H9 (cell line): Measurements from ENCODE around the gene MGST2. TPM values are rescaled to one million over a fixed set of nuclear protein-coding genes. Genes with fewer than 3 reads are reported as not detected.

ENCODE experiments used
- DNase-seq: peaks from one replicate; pipeline ENCODE4 v3.0.0-alpha.2; 2017
- H2AFZ ChIP-seq: one replicate; pipeline ENCODE4 v1.6.1; 2013; ENCODE audit warnings: mild to moderate bottlenecking, low read length, control low read depth, moderate library complexity
- H2AK5ac ChIP-seq: 2 replicates; pipeline ENCODE4 v1.6.1; 2013; ENCODE audit warnings: low read length, control low read depth, mixed read lengths; ENCODE audit not compliant: insufficient read length
- H2BK120ac ChIP-seq: one replicate; pipeline ENCODE4 v1.6.1; 2013; ENCODE audit warnings: low read depth, mild to moderate bottlenecking, low read length, control low read depth, inconsistent platforms; ENCODE audit not compliant: poor library complexity, severe bottlenecking
- H2BK12ac ChIP-seq: 2 replicates; pipeline ENCODE4 v1.6.1; 2013; ENCODE audit warnings: low read length, control low read depth, mixed read lengths, low read depth; ENCODE audit not compliant: insufficient read length
- H2BK15ac ChIP-seq: 2 replicates; pipeline ENCODE4 v1.6.1; 2013; ENCODE audit warnings: low read depth, low read length, control low read depth
- H2BK20ac ChIP-seq: one replicate; pipeline ENCODE4 v1.6.1; 2013; ENCODE audit warnings: low read depth, mild to moderate bottlenecking, low read length, control low read depth, inconsistent platforms; ENCODE audit not compliant: poor library complexity, severe bottlenecking
- H2BK5ac ChIP-seq: 2 replicates; pipeline ENCODE4 v1.6.1; 2013; ENCODE audit warnings: low read length, control low read depth, mixed read lengths; ENCODE audit not compliant: insufficient read length
- H3K14ac ChIP-seq: 2 replicates; pipeline ENCODE4 v1.6.1; 2013; ENCODE audit warnings: low read length, control low read depth; ENCODE audit not compliant: insufficient read depth
- H3K18ac ChIP-seq: 2 replicates; pipeline ENCODE4 v1.6.1; 2013; ENCODE audit warnings: low read depth, mild to moderate bottlenecking, mixed read lengths, low read length, control low read depth; ENCODE audit not compliant: insufficient read length
- H3K23ac ChIP-seq: 2 replicates; pipeline ENCODE4 v1.6.1; 2013; ENCODE audit warnings: low read length, control low read depth, mixed read lengths, low read depth; ENCODE audit not compliant: insufficient read length
- H3K23me2 ChIP-seq: 2 replicates; pipeline ENCODE4 v1.6.1; 2013; ENCODE audit warnings: low read depth, mild to moderate bottlenecking, mixed read lengths, low read length, control low read depth; ENCODE audit not compliant: insufficient read length, poor library complexity, severe bottlenecking
- H3K27ac ChIP-seq: 2 replicates; pipeline ENCODE4 v1.5.1; 2013; ENCODE audit warnings: low read length, control low read depth, mixed read lengths, low read depth; ENCODE audit not compliant: insufficient read length
- H3K27me3 ChIP-seq: 2 replicates; pipeline ENCODE4 v1.6.1; 2013; ENCODE audit warnings: low read length, control low read depth, inconsistent platforms; ENCODE audit not compliant: insufficient read depth
- H3K4ac ChIP-seq: 2 replicates; pipeline ENCODE4 v1.6.1; 2013; ENCODE audit warnings: low read depth, mild to moderate bottlenecking, control low read depth, inconsistent platforms, low read length, moderate library complexity
- H3K4me1 ChIP-seq: 2 replicates; pipeline ENCODE4 v1.6.1; 2013; ENCODE audit warnings: low read length, control low read depth, inconsistent platforms; ENCODE audit not compliant: insufficient read depth
- H3K4me2 ChIP-seq: 2 replicates; pipeline ENCODE4 v1.6.1; 2013; ENCODE audit warnings: low read length, control low read depth, mixed read lengths; ENCODE audit not compliant: insufficient read length, insufficient read depth
- H3K56ac ChIP-seq: 2 replicates; pipeline ENCODE4 v1.6.1; 2013; ENCODE audit warnings: low read depth, mild to moderate bottlenecking, mixed read lengths, low read length, control low read depth; ENCODE audit not compliant: insufficient read length
- H3K79me1 ChIP-seq: 2 replicates; pipeline ENCODE4 v1.6.1; 2013; ENCODE audit warnings: low read depth, mild to moderate bottlenecking, moderate library complexity, low read length, control low read depth, inconsistent platforms; ENCODE audit not compliant: insufficient read depth, poor library complexity, severe bottlenecking
- H3K79me2 ChIP-seq: 2 replicates; pipeline ENCODE4 v1.6.1; 2013; ENCODE audit warnings: low read length, control low read depth, inconsistent platforms; ENCODE audit not compliant: insufficient read depth
- H3K9ac ChIP-seq: 2 replicates; pipeline ENCODE4 v1.6.1; 2013; ENCODE audit warnings: low read length, control low read depth, mixed read lengths; ENCODE audit not compliant: insufficient read length; ENCODE audit errors: extremely low read depth
- H3K9me3 ChIP-seq: one replicate; pipeline ENCODE4 v1.6.1; 2013; ENCODE audit warnings: low read depth, low read length, inconsistent platforms; ENCODE audit not compliant: control insufficient read depth
- H3T11ph ChIP-seq: one replicate; pipeline ENCODE4 v1.6.1; 2013; ENCODE audit warnings: mild to moderate bottlenecking, low read length, control low read depth, inconsistent platforms
- H4K20me1 ChIP-seq: one replicate; pipeline ENCODE4 v1.6.1; 2013; ENCODE audit not compliant: control insufficient read depth, insufficient read length, insufficient read depth
- H4K5ac ChIP-seq: 2 replicates; pipeline ENCODE4 v1.6.1; 2013; ENCODE audit warnings: low read depth, mild to moderate bottlenecking, mixed read lengths, low read length, control low read depth; ENCODE audit not compliant: insufficient read length
- H4K8ac ChIP-seq: replicated peaks from 2 replicates; pipeline ENCODE4 v1.6.1; 2013; ENCODE audit warnings: low read length, control low read depth, mixed read lengths, low read depth; ENCODE audit not compliant: insufficient read length
- H4K91ac ChIP-seq: 2 replicates; pipeline ENCODE4 v1.6.1; 2013; ENCODE audit warnings: low read depth, mild to moderate bottlenecking, moderate library complexity, mixed read lengths, low read length, control low read depth; ENCODE audit not compliant: insufficient read length
- H3K27ac Mint-ChIP-seq, 3 experiments: 2 replicates in 2 of 3; 3 replicates in 1 of 3; pipeline ENCODE4 v1.8.0; 2020 to 2021; ENCODE audit warnings: mixed read lengths in 3 of 3, mild to moderate bottlenecking in 1 of 3, moderate library complexity in 1 of 3
- H3K27me3 Mint-ChIP-seq: 2 replicates; pipeline ENCODE4 v1.8.0; 2021; ENCODE audit warnings: low read depth, mild to moderate bottlenecking, moderate library complexity, mixed read lengths
- H3K36me3 Mint-ChIP-seq, 3 experiments: 2 replicates in 2 of 3; 3 replicates in 1 of 3; pipeline ENCODE4 v1.8.0; 2020 to 2021; ENCODE audit warnings: low read depth in 3 of 3, mixed read lengths in 3 of 3; ENCODE audit not compliant: insufficient read depth in 1 of 3
- H3K4me1 Mint-ChIP-seq, 2 experiments: 2 replicates each; pipeline ENCODE4 v1.8.0; 2020; ENCODE audit warnings: mixed read lengths in 2 of 2
- H3K4me3 Mint-ChIP-seq, 2 experiments: 2 replicates in 1 of 2; 3 replicates in 1 of 2; pipeline ENCODE4 v1.8.0; 2020 to 2021; ENCODE audit warnings: mild to moderate bottlenecking in 2 of 2, mixed read lengths in 2 of 2, moderate library complexity in 1 of 2
- H3K9me3 Mint-ChIP-seq, 2 experiments: 2 replicates in 1 of 2; 3 replicates in 1 of 2; pipeline ENCODE4 v1.8.0; 2020; ENCODE audit warnings: mild to moderate bottlenecking in 2 of 2, mixed read lengths in 2 of 2, moderate library complexity in 1 of 2
- CTCF ChIP-seq: fragments of 200-600 bp; sonication (generic); conservative IDR thresholded peaks from 3 replicates; pipeline ENCODE4 v1.8.0; 2021; ENCODE audit warnings: antibody characterized with exemption, mild to moderate bottlenecking
- WGBS: extraction: QIAGEN DNeasy Blood & Tissue Kit; methylation state at CpG from one replicate; pipeline ENCODE4 v1.1.7; 2013; ENCODE audit warnings: missing lambda C conversion rate, low lambda C conversion rate, mixed read lengths; ENCODE audit not compliant: insufficient read length; ENCODE audit errors: extremely low coverage; 5-methylcytosine and 5-hydroxymethylcytosine counted together
- total RNA-seq: library from RNA; stranded (reverse); gene quantifications from 2 replicates; pipeline ENCODE4 v1.2.1, GENCODE V29; 2021

Gene MGST2
- total RNA-seq, 1 experiment from 2014 or later = 6.4 TPM

GRCh38 chr4:139624441-139625092 lies 41.1 kb upstream of the MGST2 start:
- Histone ChIP-seq H2BK15ac (no peak overlapping the region), H2BK12ac (no peak overlapping the region), H2AFZ (no peak overlapping the region), H3K4ac (no peak overlapping the region), H3K27ac (no peak overlapping the region), H3K4me2 (no peak overlapping the region), H2BK120ac (no peak overlapping the region), H4K8ac (no peak overlapping the region), H2AK5ac (no peak overlapping the region), H4K20me1 (no peaks in the 10 kb centered on the region), H3K18ac (no peak overlapping the region), H3K79me1 (no peaks in the 10 kb centered on the region), H3K27me3 (peaks cover 38% of the 10 kb centered on the region), H3K9me3 (no peaks in the 10 kb centered on the region), H3K23me2 (no peaks in the 10 kb centered on the region), H3K4me1 (peaks cover 6% of the 10 kb centered on the region), H3K56ac (no peak overlapping the region), H3K14ac (no peak overlapping the region), H4K91ac (no peak overlapping the region), H3K23ac (no peak overlapping the region), H3K9ac (no peak overlapping the region), H3K79me2 (no peaks in the 10 kb centered on the region), H2BK5ac (no peak overlapping the region), H4K5ac (no peak overlapping the region), H3T11ph (no peak overlapping the region), H2BK20ac (no peak overlapping the region)
- no peak overlapping the region; a peak in 1 of 5 replicates for H3K4me3 Mint-ChIP-seq
- H3K27ac Mint-ChIP-seq = no peak overlapping the region; a peak in 1 of 7 replicates
- no CpG with 5 or more reads among the region's 3 CpGs for WGBS
- no peak for DNase-seq
- peaks cover 37 to 47% of the 10 kb centered on the region in 2 experiments for H3K4me1 Mint-ChIP-seq
- peaks cover 94% of the 10 kb centered on the region for H3K27me3 Mint-ChIP-seq
- no peaks in the 10 kb centered on the region for H3K36me3 Mint-ChIP-seq
- peaks cover 0 to 14% of the 10 kb centered on the region in 2 experiments; a peak in 2 of 5 replicates for H3K9me3 Mint-ChIP-seq
- TF ChIP-seq CTCF = no peak
